Activated CD8-positive, alpha-beta memory T cell treated with anti-CD3 and anti-CD28 coated beads for 1 hour (primary cell): ENCODE results near the gene FRMD5.

Source experiments
- DNase-seq, 2 donors: peaks; one replicate each; pipeline ENCODE4 v3.0.0-alpha.2; 2020; ENCODE audit warnings: low read depth in 1 of 2; ENCODE audit errors: extremely low read depth in 1 of 2

The FRMD5 gene

DNA sequence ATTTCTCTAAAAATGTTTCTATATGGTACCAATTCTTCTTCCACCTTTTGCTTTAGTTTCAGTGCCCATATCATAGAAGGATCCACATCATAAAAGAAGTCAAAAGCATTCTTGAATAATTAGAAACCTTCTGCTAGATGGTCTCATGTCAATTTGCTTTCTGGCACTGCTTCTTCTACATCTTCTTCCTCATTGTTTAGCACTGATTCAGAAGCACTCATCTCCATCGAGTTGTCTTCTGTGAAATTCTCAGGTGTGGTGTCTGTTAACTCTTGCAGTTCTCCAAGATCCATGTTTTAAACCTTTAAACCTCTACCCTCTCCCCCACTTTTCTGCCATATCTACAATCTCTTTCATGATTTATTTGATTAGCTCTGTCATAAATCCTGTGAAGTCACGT, 213.5 kb downstream of the FRMD5 start:
- no peak for DNase-seq

DNA sequence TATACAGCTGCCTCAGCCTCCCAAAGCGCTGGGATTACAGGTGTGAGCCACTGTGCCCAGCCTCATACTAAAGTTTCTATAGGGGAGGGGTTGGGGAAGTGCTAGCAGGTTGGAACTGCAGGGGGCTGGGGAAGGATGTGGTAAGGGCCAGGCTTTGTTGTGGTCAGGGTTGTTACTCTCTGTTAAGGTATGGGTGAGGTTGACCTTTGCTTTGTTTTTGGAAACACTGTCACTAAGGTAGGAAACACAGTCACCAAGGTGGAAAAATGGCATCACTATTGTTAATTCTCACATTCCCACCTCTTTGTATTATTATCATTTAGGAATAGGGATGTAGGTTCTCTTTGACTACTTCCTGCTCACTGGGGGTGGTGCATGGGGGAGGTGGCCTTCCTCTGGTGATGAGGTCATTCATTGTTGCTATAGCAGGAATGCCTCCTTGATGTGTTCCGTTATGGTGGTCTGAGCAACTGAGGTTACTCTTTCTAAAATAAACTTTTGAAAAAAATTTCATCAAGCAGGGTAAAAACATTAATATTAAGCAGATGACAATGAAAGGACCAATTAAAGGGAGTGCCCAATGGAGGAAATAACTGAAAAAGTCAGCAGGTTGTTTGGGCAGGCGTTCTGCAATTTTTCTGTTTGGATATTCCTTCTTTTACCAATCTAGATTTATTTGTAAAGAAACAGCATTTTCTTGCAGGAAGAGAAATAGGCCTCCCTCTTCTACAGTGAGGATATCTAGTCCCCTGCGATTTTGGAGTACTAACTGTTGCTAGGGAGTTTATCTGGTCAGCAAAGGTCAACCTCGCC, 217.8 kb downstream of the FRMD5 start:
- no peak for DNase-seq

DNA sequence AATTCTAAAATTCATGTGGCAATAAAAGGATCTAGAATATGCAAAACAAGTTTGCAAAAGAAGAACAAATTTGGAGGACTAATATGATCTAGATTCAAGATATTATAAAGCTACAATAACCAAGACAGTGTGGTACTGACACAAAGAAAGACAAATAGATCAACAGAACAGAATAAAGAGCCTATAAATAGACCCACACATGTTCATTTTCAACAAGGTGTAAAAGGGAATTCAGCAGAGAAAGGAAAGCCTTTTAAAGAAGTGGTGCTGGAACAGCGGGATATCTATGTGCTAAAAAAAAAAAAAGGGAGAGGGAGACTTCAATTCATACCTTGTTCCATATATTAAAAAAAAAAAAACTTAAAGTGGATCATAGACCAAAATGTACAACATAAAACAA, 219.3 kb downstream of the FRMD5 start:
- DNase-seq = no peak

DNA sequence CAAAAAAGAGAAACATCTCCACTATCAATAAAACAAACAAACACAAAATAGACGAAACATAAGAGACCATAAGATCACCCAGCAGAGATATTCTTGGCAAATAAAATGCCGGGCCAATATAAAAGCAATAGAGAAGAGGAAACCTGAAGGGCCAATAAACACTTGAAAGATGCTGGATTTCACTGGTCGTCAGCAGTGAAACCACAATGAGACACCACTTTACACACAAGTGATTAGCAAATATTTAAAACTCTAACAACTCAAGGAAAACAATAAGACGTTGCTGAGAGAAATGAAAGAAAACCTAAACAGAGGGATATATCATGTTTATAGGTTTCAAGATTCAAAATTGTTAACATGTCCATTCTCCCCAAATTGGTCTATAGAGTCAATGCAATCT, 219.7 kb downstream of the FRMD5 start:
- no peak for DNase-seq

DNA sequence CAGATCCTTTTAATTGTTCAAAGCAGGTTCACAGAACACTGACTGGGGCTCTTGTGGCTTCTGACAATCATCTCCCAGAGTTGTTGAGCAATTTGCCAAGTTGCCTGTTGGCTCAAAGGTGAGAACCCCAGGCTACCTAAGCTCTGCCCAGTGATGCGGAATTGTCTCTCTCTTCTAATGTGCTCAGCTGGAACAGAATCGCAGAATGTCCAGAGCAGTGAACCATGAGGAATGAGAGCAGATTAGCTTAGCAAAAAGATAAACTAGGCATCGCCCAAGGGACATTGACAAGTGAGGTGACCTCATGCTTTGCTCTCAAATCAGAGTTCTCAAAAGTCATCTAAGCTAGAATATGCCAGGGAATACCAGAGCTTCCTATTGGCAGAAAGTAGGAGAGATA, 220.2 kb downstream of the FRMD5 start:
- no peak for DNase-seq

DNA sequence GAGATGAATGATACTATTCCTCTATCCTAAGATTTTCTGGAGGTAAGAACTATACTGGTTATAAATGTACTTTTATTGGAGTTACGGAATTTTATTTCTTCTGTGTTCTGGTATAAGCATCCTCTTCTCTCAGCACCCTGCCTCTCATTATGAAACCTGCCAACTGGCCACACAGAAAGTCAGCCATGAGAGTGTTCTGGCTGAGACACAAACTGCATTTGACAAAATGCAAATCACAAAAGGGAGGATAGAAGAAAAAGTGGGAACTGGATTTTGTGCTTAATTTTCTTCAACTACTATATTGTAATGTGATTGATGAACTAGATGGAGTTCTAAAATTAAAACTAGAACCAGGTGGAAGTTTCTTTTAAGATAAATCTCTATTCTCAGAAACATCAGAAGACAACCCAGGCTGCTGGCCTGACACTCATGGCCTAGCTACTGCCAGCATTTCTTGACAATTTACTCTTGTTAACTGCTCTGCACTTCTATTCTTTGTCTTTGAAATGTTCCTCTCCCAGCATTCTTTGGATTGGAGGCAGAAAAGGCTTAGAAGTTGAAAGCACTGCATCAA, 225.2 kb downstream of the FRMD5 start:
- DNase-seq = no peak

DNA sequence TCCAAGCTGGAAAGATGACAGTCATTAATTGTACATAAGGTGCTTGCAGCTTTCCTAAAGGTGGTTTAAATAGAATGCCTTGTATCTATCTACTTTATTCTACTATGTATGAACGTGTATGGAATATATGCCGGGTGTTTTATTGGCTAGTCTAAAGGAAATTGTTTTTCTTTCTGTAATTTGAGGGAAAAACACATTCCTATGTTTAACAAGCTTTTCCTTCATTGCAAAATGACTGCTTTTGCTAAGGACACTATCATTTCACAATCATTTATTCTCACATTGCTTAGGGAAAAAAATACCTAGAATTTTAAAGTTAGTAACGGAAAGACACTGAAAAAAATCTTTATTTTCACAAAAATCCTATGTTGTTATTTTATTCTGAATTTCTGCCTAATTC, 226.5 kb downstream of the FRMD5 start:
- no peak for DNase-seq

DNA sequence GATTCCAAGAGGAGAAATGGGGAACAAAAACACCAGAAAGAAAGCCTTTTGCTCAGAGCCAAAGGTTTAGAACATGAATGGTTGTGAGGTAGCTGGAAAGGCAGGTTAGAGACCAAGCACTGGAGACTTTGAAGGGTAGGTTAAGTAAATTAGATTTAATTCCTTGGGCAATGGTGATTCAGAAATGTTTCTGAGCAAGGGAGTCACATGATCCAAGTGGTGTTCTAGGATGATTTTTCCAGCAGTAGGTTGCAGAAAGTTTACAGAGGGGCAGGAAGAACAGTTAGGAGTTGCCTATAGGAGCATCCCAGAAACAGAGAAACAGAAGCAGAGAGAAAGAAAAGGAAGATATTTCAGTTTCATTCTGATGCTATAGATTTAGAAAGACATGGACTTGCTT, 228.4 kb downstream of the FRMD5 start:
- no peak for DNase-seq

DNA sequence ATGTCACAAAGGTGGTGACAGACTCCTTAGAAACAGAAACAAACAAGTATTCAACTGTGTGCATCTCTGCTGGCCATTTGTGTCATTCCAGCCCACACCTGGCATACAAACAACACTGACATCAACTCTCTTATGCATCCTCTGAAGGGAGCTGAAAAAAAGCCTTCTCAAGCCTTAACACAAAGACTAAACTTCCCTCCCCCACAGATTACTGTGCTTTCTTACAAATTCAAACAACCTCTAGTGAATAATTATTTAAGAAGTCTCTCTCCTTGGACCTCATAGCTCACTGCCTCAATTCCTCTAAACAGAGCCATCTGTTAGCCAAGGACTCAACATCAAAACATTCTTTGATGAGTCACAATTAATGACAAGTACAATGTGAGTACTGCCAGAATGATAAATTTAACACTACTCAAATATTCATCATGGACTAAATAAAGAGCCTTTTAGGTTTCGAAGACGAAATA, 236.2 kb downstream of the FRMD5 start:
- DNase-seq = no peak

DNA sequence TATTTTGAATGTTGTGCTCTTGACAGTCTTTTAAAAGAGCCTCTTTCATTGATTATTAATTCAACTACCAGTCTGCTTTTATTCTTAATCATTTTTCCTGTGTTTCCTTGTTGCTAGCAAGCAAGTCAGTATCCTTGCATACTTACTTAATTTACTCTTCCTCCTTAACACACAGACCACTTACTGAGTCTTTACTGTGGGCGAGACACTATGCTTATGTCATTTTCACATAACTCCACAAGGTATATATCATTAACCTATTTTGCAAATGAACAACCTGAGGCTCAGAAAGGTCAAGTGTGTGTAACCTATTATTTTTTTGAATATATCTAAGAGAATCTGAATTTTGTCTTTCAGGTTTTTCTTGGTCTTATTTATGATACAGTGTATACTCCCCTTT, 237.3 kb downstream of the FRMD5 start:
- DNase-seq = no peak

DNA sequence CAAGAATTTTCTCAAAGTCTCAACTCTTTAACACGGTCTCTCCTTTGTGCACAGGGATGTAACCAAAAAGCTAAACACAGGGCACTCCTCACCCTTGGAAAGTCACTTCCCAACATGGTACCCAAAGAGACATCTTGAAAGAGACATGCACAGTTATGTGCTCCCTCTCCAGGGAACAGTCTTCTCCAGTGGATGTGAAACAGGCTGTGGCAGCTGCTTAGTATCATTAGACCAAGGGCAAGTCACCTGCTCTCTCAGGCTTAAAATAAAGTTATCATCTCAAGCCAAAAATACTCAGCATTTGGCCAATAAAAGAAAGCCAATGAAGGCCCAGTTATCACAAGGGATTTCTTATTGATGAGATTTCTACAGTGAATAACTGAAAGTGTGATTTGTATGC, 239.9 kb downstream of the FRMD5 start:
- no peak for DNase-seq

DNA sequence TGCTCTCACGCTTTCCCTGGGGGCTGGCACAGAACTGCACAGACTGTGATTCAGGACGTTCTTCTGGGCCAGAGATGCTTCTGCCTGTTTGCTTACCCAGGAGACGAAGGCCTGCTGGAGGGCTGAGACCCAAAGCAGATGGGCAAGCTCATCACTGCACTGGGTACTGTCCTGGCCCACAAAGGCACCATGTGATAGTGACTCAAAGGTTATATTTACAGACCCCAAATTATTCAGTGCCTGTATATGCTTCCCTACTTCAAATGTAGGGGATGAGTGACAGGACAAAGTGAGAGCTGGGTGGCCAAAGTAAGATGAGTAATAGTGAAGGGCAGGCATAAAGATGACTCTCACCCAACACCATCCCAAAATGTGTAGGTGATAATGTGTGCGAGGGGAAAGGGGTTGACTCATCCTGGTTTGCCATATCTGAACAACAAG, 240.9 kb downstream of the FRMD5 start:
- no peak for DNase-seq

DNA sequence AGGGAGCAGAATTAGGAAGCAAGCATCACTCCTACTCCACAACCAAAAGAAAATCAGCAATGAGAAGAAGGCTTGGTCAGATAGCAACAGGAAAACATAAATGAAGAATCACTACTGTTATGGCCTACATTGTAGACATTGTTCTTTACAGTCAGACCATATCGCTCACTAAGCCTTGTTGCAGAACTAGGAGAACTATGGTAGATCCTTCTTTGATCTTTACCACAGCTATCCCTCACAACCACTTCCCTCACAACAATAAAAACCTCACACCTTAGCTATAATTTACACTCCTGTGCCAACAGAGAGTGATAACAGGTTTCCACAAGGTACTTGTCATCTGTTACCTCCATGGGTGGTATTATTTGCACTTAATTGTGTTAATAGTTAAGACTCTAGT, 241.7 kb downstream of the FRMD5 start:
- DNase-seq = no peak

DNA sequence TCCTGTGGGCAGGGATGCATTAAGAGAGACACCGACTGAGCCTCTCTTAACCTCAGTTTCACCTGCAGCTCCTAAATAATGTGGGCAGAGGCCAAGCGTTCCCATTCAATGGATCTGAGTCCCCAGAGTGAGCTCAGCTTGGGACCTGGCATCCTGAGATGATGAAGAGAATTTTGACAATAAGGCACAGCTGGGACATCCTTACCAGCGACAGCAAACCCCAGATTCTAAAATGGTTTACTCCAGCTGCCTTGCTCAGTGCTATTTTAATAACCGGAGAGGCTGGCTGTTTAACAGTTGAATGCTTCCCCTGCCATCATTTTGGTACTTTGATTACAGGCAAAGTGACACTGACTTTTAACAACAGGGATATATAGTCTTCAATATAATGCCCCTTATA, 244.5 kb downstream of the FRMD5 start:
- no peak for DNase-seq

DNA sequence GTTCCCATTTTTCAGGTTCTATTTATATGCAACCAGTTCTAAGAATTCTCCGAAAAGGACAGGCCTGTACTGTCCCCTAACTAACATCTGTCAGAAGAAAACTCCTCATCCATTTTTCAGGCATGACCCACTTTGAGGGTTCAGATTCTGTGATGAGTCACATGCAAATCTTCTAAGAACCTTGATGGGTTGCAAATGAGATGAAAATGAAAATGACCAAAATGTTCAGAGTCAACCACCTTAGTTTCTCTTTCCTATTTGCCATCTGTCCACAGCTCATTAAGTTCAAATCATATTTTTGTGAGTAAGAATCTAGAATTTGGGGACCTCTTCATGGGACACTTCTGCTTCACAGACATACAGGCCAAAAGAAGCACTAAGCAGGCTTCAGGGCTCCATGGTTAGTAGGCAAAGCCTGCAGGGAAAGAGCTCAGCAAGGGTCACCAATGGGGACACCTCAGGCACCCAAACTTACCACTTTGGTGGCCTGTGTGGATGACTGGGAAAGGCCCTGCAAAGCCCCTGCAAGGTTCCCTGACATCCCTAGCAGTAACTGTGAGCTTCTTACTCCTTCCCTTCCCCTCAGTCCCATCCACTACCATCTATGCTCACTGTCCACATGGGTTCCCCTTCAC, 246.3 kb downstream of the FRMD5 start:
- DNase-seq = no peak

DNA sequence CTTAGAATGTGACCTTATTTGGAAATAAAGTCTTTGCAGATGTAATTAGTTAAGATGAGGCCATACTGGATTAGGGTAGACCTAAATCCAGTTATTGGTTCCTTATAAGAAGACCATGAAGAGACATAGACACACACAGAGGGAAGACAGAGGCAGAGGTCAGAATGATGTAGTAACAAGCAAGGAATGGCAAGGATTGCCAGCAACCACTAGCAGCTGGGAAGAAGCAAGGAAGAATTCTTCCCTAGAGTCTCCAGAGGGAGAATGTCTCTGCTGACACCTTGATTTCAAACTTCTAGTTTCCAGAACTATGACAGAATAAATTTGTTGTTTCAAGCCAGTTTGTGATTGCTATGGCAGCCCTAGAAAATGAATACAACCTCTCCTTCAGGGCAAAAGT, 251.6 kb downstream of the FRMD5 start:
- DNase-seq = no peak

DNA sequence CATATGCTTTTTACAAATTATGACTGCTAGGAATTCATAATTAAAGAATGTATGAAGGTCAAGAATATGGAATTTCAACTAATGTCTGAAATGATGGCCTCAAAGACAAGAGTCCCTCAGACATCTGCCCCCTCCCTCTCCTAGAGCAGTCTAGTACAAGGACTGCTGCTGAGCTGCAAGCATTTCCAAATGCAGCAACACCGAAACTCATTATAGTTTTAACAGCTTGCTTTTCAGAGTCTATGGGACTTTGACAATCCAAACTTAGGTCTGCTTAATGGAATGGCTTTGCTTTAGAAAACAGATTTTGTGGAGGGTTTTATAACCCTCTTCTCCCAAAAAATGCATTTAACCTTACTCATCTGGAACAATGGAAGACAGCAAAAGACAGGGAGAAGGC, 252.9 kb downstream of the FRMD5 start:
- DNase-seq = no peak

DNA sequence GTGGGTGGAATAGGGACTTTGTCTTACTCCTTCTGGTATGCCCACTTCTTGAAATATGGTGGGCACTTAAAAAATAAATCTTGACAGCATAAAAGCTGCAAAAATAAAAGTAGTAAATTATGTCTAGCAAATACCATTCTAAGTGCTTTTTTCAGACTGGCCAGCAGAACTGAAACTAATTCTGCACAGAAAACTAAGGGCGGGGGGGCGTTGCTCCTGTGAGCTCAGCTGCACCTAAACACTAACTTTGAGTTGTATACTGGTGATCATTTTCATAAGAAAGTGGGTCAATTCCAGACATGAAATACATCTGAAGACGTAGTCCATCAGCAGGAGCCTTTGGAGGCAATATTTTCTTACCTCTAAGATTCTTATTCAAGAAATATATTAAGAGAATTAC, 253.5 kb downstream of the FRMD5 start:
- no peak for DNase-seq

DNA sequence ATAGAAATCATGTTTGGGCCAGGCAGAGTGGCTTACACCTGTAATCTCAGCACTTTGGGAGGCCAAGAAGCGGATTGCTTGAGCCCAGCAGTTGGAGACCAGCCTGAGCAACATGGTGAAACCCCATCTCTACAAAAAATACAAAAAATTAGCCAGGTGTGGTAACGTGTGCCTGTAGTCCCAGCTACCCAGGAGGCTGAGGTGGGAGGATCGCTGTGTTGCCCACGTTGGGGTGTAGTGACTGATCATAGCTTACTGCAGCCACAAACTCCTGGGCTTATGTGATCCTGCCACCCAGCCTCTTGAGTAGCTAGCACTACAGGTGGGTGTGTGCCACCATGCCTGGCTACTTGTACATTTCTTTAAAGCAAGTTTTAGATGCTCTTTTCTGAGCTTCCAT, 254.0 kb downstream of the FRMD5 start:
- DNase-seq = no peak

DNA sequence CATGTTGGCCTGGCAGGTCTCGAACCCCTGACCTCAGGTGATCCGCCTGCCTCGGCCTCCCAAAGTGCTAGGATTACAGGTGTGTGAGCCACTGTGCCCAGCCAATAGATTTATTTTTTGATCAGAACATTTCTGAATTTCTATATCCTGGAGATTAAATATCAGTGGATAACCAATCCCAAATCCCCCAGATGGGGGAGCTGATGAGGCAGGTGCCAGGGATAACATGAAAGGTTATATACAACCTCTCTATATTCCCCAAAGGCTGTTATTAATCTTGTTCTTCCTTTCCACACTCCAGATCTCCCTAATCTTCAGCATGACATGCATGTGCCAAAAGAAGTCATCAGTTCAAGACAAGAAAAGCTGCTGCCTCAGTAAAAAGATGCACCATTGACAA, 256.0 kb downstream of the FRMD5 start:
- DNase-seq = no peak

DNA sequence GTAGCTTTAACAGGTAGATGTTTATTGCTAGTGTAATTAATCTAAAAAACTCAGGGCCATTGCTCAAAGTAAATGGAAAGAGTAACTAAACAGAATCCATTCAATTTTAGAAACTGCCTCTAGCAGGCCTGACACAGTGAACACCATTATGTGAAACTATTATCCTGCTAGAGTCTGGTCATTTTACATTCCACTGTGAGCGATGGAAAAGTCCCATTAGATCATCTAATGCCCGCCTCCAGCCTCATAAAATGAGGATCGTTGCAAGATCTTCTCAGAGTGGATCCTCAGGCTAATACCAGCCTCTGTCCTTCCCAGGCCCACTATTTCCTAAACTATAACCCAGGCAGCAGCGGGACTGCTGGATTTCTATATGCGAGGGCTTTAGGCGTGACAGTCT, 260.6 kb downstream of the FRMD5 start:
- DNase-seq = no peak

DNA sequence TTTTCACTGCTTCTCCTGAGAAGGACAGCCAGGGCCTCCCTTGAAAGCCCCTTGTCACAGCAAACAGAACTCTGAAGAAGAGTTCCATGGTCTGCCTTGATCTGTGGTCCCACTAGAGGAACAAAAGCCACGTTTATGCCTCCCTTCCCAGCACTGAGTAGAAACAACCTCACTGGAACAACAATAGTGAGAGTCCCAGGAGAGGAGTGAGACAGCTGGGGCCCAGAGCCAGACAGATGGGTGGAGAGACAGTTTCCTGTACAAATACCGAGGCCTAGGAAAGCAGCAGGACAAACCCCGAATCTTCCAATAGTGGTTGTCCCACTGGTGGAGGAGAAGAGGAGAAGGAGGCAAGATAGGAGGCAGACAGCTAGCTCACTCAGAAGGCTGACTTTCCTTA, 262.2 kb downstream of the FRMD5 start:
- DNase-seq = no peak
